Lung (tissue), 12 donors: ENCODE results near the gene MICAL2. TPM values are rescaled to one million over a fixed set of nuclear protein-coding genes. Genes with fewer than 3 reads are reported as not detected.

Experiments
- ATAC-seq: fragments of 200-7000 bp; cut with Tn5 transposase; one replicate; pipeline ENCODE4 v1.9.1; 2020; ENCODE audit warnings: moderate number of reproducible peaks; ENCODE audit not compliant: insufficient read depth, low FRiP score
- DNase-seq, 3 donors: peaks; one replicate each; pipeline ENCODE4 v3.0.0-alpha.2; 2013 to 2017
- H3K27ac ChIP-seq, 2 donors: one replicate each; pipeline ENCODE4 v1.5.1; 2013; ENCODE audit warnings: mild to moderate bottlenecking in 2 of 2, moderate library complexity in 2 of 2, control low read depth in 1 of 2, inconsistent platforms in 1 of 2, low read depth in 1 of 2, low read length in 1 of 2
- H3K27me3 ChIP-seq, 3 donors: one replicate each; pipeline ENCODE4 v1.5.1; 2013; ENCODE audit warnings: low read length in 2 of 3; ENCODE audit not compliant: control insufficient read depth in 3 of 3, insufficient read depth in 3 of 3
- H3K36me3 ChIP-seq, 4 donors: one replicate each; pipeline ENCODE4 v1.5.1; 2013; ENCODE audit warnings: low read length in 4 of 4, mild to moderate bottlenecking in 1 of 4, moderate library complexity in 1 of 4; ENCODE audit not compliant: control insufficient read depth in 4 of 4, insufficient read depth in 4 of 4
- H3K4me1 ChIP-seq, 5 donors: one replicate each; pipeline ENCODE4 v1.5.1; 2013; ENCODE audit warnings: low read length in 5 of 5, mild to moderate bottlenecking in 2 of 5, moderate library complexity in 1 of 5; ENCODE audit not compliant: control insufficient read depth in 5 of 5, insufficient read depth in 5 of 5
- H3K4me3 ChIP-seq: one replicate; pipeline ENCODE4 v1.5.1; 2013; ENCODE audit warnings: mild to moderate bottlenecking, control low read depth, moderate library complexity
- H3K9ac ChIP-seq, 2 donors: one replicate each; pipeline ENCODE4 v1.5.1; 2013; ENCODE audit warnings: low read length in 2 of 2, control low read depth in 1 of 2; ENCODE audit not compliant: insufficient read depth in 1 of 2
- H3K9me3 ChIP-seq, 4 donors: one replicate each; pipeline ENCODE4 v1.5.1; 2013; ENCODE audit warnings: low read length in 3 of 4, mild to moderate bottlenecking in 1 of 4, moderate library complexity in 1 of 4; ENCODE audit not compliant: control insufficient read depth in 4 of 4, insufficient read depth in 3 of 4
- CTCF ChIP-seq: IDR thresholded peaks from 2 replicates; pipeline ENCODE4 v1.5.1; 2012; ENCODE audit warnings: mild to moderate bottlenecking; ENCODE audit errors: control extremely low read depth, extremely low read depth
- WGBS, 2 donors: extraction: QIAGEN DNeasy Blood & Tissue Kit; methylation state at CpG; one replicate each; pipeline ENCODE4 v1.1.7; 2013; 5-methylcytosine and 5-hydroxymethylcytosine counted together
- polyA plus RNA-seq, 2 donors: library from polyadenylated mRNA; stranded (reverse); fragments of 200-250 nt; gene quantifications; one replicate each; pipeline ENCODE4 v1.2.1, GENCODE V29; 2013
- total RNA-seq, 2 donors: library from RNA; depleted of rRNA in 1 of 2; stranded (reverse); fragments of >200 nt in 1 of 2; gene quantifications; one replicate each; pipeline ENCODE4 v1.2.1, GENCODE V29; 2014 to 2021
- donor health status: control.
- donor health status: control.
- donor health status: Bipolar disorder and iron deficiency.
- donor health status: healthy.
- donor health status: DM: yes; HTN: yes; CAD: no.

MICAL2 gene
- total and polyA plus RNA-seq, 4 donors: 38.2 to 218 (median 99.6) TPM

GRCh38 chr11:12128301-12128751, 17.9 kb downstream of the MICAL2 start:
- DNase-seq (no peak), ATAC-seq (no peak)
- H3K4me1 ChIP-seq: peaks cover 10 to 30% (median 23%) of the 10 kb centered on the region in 5 donors
- no peaks in the 10 kb centered on the region for H3K9me3 ChIP-seq
- H3K27ac ChIP-seq: no peak overlapping the region
- H3K27me3 ChIP-seq: no peaks in the 10 kb centered on the region
- no peak overlapping the region for H3K9ac ChIP-seq
- no peak for TF ChIP-seq CTCF
- no peak overlapping the region for H3K4me3 ChIP-seq
- WGBS, 2 donors: 72 to 84% methylated on average over 1 of the region's 1 CpG
- no peaks in the 10 kb centered on the region for H3K36me3 ChIP-seq

- no peak overlapping the region for H3K27ac ChIP-seq
- TF ChIP-seq CTCF: no peak
- no peaks in the 10 kb centered on the region for H3K9me3 ChIP-seq
- H3K4me1 ChIP-seq: peaks cover 5 to 29% (median 17%) of the 10 kb centered on the region in 5 donors
- DNase-seq: no peak
- H3K4me3 ChIP-seq: no peak overlapping the region
- WGBS, 2 donors: 78 to 89% methylated on average over 4 of the region's 4 CpGs
- no peaks in the 10 kb centered on the region for H3K27me3 ChIP-seq
- no peaks in the 10 kb centered on the region for H3K36me3 ChIP-seq
- ATAC-seq: no peak
- no peak overlapping the region for H3K9ac ChIP-seq
Observed at GRCh38 chr11:12129227-12129626, 18.8 kb downstream of the MICAL2 start.

- Histone ChIP-seq H3K9ac (no peak overlapping the region), H3K9me3 (no peaks in the 10 kb centered on the region), H3K4me1 (peaks cover 0 to 25% (median 8%) of the 10 kb centered on the region in 5 donors), H3K27ac (peak overlapping the region in 1 of 2 donors; percentile 49), H3K36me3 (no peaks in the 10 kb centered on the region), H3K4me3 (no peak overlapping the region), H3K27me3 (no peaks in the 10 kb centered on the region)
- ATAC-seq: no peak
- WGBS, 2 donors: 87 to 93% methylated on average over 3 of the region's 3 CpGs
- TF ChIP-seq CTCF: no peak
- DNase-seq: no peak
Observed at GRCh38 chr11:12130180-12130980, 20.0 kb downstream of the MICAL2 start.
